TTC549 (cell line): ENCODE data around the gene BCKDK.
"Not testable (repeated sequence)": the region's sequence is repeated elsewhere in the genome, so short reads cannot be mapped to it uniquely, and the experiment has no call there.

Experiments used
- FAIRE-seq: peaks from 2 replicates; lab custom pipeline; 2012; peaks lifted over from hg19 to GRCh38; lab: Jason Lieb, UNC

Gene BCKDK

DNA sequence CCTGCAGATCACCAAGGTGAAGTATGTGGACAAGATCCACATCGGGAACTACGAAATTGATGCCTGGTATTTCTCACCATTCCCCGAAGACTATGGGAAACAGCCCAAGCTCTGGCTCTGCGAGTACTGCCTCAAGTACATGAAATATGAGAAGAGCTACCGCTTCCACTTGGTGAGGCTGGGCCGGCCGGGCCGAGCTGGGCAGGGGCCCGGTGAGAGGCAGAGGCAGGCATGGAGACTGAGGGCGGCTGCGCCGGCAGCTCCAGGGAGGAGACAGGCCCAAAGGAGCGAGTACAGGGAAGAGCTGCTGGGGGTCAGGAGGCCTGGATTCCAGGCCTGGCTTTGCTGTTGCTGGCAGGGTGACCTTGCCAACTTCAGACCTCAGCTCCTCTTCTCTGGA lies 19.0 kb downstream of the BCKDK start:
- FAIRE-seq: no peak

DNA sequence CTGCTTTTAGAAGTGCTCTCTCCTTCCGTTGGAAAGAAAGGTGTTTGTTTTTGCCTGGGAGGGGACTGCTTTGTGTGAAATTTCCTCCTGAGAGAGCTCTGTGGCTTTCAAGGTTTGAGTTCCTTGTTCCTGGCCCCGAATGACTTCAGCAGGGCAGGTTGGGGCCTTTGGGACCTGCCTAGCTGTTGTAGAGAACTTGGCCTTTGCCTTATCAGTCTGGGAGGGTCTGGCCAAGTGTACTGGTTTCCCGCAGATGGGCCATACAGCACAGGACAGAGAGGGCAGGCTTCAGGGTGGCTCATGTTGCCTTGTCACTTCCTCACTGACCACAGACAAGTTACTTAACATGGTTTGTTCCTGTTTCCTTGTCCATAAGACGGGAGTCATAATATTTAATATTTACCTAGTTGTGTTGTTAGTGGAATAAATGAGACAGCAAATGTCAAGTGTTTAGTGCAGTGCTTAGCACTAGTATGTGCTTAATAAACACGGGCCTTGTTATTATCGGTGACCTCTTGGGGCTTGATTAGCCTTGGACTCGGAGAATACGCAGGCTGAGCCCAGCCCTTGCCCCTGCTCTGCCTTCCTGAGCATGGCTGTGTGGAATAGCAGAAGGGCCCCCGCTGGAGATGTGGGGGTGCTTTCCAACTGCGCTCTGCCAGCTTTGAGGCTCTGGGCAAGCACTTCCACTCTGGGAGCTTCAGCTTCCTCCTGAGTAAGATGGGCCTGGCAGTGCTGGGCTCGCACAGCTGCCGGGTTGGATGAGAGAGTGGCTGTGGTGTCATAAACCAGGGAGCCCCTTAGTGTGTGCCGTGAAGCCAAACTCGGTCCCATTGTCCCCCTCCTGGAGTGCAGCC lies 20.8 kb downstream of the BCKDK start:
- no peak for FAIRE-seq

DNA sequence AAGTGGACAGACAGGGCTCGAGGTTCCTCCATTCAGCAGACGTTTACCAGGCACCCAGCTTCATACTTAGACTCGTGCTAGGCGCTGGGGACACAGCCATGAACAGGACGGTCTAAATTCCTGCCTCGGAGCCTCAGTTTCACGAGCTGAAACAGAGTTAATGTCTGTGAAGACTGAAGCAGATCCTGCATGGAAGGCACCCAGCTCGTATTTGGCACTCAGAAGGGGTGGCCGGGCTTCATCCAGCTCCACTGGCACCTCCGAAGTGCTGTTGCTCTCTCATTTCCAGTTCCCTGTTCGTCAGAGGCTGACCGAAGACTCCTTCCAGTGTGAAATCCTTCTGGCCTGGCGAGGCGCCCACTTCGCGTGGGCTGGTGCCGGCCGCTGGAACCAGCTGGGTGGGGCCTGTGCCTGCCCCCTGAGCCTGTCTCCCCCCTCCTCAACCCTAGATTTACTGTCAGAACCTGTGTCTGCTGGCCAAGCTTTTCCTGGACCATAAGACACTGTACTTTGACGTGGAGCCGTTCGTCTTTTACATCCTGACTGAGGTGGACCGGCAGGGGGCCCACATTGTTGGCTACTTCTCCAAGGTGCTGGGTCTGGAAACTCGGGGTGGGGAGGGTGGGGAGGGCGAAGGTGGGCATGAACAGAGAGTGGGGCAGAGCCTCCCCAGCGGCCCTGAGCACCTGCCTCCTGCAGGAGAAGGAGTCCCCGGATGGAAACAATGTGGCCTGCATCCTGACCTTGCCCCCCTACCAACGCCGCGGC lies 21.6 kb downstream of the BCKDK start:
- no peak for FAIRE-seq

GRCh38 chr16:31130336-31130891 lies 22.2 kb downstream of the BCKDK start:
- no peak for FAIRE-seq

- no peak for FAIRE-seq
Measured at GRCh38 chr16:31130899-31131298, 22.7 kb downstream of the BCKDK start.

DNA sequence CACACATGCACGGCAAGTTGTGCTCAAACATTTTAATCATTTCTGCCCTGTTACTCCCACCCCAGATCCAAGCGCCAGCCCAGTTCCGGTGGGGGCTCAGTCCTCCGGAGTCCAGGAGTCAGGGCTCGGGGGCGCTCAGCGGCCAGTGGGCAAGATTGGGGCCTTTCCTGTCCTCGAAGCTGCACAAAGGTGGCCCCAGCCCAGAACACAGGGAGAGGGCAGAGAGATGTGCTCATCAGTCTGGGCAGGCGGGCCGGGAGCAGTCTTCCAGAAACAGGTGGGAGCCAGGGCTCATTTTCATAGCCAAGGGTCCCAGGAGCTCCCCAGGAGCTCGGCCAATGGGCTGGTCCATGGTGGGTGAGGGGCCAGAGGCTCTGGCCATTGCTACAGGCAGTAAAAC lies 23.2 kb downstream of the BCKDK start:
- no peak for FAIRE-seq

DNA sequence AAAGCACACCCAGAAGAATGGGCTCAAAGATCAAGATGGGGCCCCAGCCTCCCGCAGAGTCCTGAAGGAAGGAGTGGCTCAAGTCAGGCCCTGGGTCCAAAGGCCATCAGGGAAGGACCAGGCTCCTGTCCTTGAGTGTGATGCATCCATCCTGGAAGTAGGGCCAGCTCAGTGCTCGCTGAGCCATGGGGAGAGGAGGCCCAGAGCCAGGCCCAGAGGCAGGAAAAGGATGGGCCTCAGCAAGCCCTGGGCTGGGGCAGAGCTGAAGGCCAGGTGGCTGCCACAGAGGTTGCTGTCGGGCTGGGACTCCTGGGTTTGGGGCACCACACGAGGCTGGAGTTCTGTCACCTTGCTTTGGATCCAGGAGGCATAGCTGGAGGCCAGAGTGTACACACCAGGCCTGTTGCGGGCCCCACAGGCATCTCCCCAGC lies 23.7 kb downstream of the BCKDK start:
- FAIRE-seq: no peak

GRCh38 chr16:31132303-31132979 lies 24.3 kb downstream of the BCKDK start:
- no peak for FAIRE-seq

DNA sequence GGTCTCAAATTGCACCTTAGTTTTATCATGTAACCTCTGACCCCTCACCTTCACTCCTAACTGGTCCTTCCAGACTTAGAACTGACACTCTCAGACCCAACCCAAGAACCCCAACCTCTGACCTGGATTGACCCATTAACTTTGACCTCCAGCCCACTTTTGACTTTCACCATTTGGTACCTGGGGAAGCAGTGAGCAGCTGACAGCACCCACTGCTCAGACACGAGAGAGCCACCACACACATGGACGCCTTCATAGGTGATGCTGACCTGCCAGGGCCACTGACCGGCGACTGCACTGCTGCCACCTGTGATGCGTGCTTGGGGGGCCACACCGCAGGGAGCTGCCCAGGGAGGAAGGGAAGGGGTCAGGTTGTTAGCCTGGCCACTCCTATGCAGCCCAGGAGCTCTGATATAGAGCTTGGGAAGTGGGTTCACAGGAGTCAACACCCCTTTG lies 24.9 kb downstream of the BCKDK start:
- no peak for FAIRE-seq

- FAIRE-seq: no peak
Measured at GRCh38 chr16:31134091-31134571, 25.9 kb downstream of the BCKDK start.

DNA sequence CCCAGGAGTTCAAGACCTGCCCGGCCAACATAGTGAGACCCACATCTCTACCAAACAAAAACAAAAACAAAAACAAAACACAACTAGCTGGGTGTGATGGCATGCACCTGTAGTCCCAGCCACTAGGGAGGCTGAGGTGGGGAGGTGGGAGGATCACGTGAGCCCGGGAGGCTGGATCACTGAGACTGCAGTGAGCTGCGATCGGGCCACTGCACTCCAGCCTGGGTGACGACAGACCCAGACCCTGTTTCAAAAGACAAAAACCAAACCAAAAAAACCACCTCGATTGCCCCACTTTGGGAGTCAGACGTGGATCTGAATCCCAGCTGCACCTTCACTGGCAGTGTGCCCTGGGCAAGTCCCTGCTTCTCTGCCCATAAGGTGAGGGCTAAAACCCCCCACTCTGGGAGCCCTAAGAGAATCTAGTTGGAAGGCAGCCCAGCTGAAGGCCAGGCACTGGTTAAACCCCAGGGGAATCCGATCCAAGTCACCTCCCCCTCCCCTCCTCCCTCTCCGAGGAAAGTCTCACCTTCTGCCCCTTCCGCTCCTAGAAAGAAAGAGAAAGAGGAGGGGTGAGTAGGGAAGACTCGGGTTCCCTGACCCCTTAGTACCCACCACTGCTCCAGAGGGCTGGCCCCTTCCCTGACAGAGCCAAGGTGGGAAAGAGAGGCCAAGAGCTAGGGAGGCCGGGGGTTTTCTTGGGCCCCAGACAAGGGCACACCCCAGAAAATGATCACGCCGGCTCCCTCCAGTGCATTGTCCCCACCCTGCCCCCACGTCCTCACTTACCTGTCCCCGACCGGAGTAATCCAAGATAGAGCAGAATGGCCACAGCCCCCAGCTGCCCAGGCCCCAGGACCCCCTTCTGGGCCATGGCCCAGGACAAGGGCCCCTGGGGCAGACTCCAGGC lies 26.7 kb downstream of the BCKDK start:
- FAIRE-seq: no peak

DNA sequence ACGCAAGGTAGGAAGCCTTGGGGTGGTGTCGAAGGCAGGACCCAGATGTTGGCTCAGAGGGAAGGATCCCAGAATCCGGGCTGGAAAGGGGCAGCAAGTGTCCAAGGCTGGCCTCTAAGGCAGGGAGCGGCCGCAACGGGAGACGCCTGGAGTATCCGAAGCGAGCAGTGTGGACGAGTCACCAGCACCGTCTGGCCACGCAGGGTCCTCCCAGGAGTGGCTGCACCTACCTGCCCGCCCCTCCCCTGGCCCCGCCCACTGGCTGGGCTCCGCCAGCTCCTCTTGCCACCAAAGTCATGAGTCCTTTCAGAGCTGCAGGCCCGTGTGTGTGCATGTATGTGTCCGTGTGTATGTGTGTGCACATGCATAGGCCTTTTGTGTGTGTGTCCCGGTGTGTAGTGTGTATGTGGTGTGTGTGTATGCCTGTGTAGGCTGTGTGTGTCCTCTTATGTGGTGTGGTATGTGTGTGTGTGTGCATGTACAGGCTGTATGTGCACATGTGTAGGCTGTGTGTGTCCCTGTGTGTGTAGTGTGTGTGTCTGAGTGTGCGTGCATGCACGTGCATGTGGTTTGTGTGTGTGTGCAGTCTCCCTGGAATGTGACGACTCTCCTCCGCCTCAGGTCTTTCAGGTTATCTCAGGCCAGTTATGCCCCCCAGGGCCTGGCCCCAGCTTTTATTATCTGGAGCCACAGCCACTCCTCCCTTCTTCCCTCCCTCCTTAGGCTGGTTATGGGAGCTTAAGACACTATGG lies 27.5 kb downstream of the BCKDK start, which contains the start of gene PRSS8:
Gene PRSS8 (minus strand): TSS at position 193 of the 752 bp plus-strand sequence. CDS start 229 bp downstream, outside the sequence.
- FAIRE-seq: no peak

- no peak for FAIRE-seq
Measured at GRCh38 chr16:31136287-31136662, 28.1 kb downstream of the BCKDK start.

DNA sequence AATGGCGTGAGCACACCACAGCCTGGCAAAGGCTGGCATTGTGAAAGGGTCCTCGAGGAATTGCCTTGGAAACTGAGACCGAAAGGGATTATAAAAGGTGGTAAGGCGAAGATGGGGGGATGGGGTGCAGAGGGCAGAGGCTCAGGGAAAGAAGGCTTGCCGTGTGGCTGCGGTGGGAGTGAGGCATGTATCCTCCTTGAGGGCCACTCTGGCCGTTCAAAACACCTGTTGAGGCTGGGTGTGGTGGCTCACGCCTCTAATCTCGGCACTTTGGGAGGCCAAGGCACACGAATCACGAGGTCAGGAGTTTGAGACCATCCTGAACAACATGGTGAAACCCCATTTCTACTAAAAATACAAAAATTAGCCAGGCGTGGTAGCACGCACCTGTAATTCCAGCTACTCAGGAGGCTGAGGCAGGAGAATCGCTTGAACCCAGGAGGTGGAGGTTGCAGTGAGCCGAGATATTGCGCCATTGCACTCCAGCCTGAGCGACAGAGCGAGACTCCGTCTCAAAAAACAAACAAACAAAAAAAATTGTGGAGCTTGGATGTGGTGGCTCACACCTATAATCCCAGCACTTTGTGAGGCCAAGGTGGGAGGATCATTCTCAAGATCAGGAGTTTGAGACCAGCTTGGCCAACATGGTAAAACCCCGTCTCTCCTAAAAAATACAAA lies 28.8 kb downstream of the BCKDK start:
- FAIRE-seq: not testable (repeated sequence)

GRCh38 chr16:31138621-31139578 lies 30.7 kb downstream of the BCKDK start:
- FAIRE-seq: no peak

- not testable (repeated sequence) for FAIRE-seq
Measured at GRCh38 chr16:31141071-31141469, 32.9 kb downstream of the BCKDK start.

GRCh38 chr16:31141489-31142108 lies 33.4 kb downstream of the BCKDK start:
- no peak for FAIRE-seq
